Nasal cavity respiratory epithelium epithelial cell of viscerocranial mucosa (primary cell): ENCODE measurements around the gene BPIFA1. TPM values are rescaled to one million over a fixed set of nuclear protein-coding genes. Genes with fewer than 3 reads are reported as not detected.

Experiments used
- total RNA-seq: library from RNA; depleted of rRNA; stranded (reverse); fragments of >200 nt; gene quantifications from 2 replicates; pipeline ENCODE4 v1.2.3, GENCODE V29; 2014

BPIFA1 gene
- 24.0 TPM in 1 of 2 replicates, not detected in the other for total RNA-seq

GRCh38 chr20:33235696-33236095, at the start of gene BPIFA1:
Gene BPIFA1, plus strand, starts transcription at chr20:33235996. Its CDS starts 1,716 bp downstream, at chr20:33237712.

GRCh38 chr20:33217052-33217451, 18.7 kb upstream of the BPIFA1 start, which contains the start of gene BPIFA3:
Gene BPIFA3, plus strand, starts transcription at chr20:33217352. Its CDS starts 185 bp downstream, at chr20:33217537.

GRCh38 chr20:33282991-33283555, 47.3 kb downstream of the BPIFA1 start, which contains the start of gene BPIFB1:
Gene BPIFB1, plus strand, starts transcription at chr20:33283214. Its CDS starts 2,860 bp downstream, at chr20:33286074.

Other genes with a start within 250 kb of the BPIFA1 start
- gene SUN5, start 231.6 kb upstream of the BPIFA1 start, total RNA-seq: not detected in 2 replicates
- not detected in 2 replicates for gene BPIFB2, start 228.3 kb upstream of the BPIFA1 start, total RNA-seq
- not detected in 2 replicates for gene BPIFB6, start 204.3 kb upstream of the BPIFA1 start, total RNA-seq
- gene BPIFB3, start 182.1 kb upstream of the BPIFA1 start, total RNA-seq: not detected in 2 replicates
- gene BPIFB4, start 156.4 kb upstream of the BPIFA1 start, total RNA-seq: not detected in 2 replicates
- gene BPIFA2, start 67.8 kb upstream of the BPIFA1 start, total RNA-seq: 0.07 TPM in 1 of 2 replicates, not detected in the other
- not detected in 2 replicates for gene BPIFA3, start 18.6 kb upstream of the BPIFA1 start, total RNA-seq
- gene BPIFB1, start 47.2 kb downstream of the BPIFA1 start, total RNA-seq: 3.3 TPM in 1 of 2 replicates, not detected in the other
- gene CDK5RAP1, start 165.5 kb downstream of the BPIFA1 start, total RNA-seq: 22.4 and 29.4 TPM in 2 replicates
- gene SNTA1, start 207.8 kb downstream of the BPIFA1 start, total RNA-seq: 5.5 and 9.2 TPM in 2 replicates